ENCODE measurements around the gene SPDEF.

- no peak for TF ChIP-seq CTCF (conservative IDR thresholded peaks at IDR 0.05; ENCODE audit: low read length)
- no peak for TF ChIP-seq EZH2phosphoT487 (IDR thresholded peaks at IDR 0.05; ENCODE audit: borderline replicate concordance, low read depth, low read length)
Measured at GRCh38 chr6:34553750-34554149, 2.4 kb downstream of the SPDEF start.
